Esophagus squamous epithelium (tissue), 4 donors: ENCODE data around the gene GATB.

Experiments
- CTCF ChIP-seq, 6 experiments: fragments of 450-650 bp in 4 of 6; fragments of 200-600 bp in 2 of 6; sonication (generic) in 2 of 6; IDR thresholded peaks; one replicate each; pipeline ENCODE4 v1.5.1; 2016 to 2019; ENCODE audit warnings: antibody characterized with exemption in 6 of 6, mild to moderate bottlenecking in 4 of 6, moderate library complexity in 4 of 6
- POLR2A ChIP-seq, 4 donors: fragments of 450-650 bp; IDR thresholded peaks; one replicate each; pipeline ENCODE4 v1.6.1; 2017; ENCODE audit warnings: antibody characterized with exemption in 4 of 4, mild to moderate bottlenecking in 4 of 4, moderate library complexity in 3 of 4

GRCh38 chr4:151782296-151782695 lies 21.5 kb upstream of the GATB start:
- TF ChIP-seq CTCF (IDR thresholded peaks at IDR 0.05) (no peak), POLR2A (IDR thresholded peaks at IDR 0.05) (no peak)
